ENCODE results near the gene DYNLL2.
A peak's percentile ranks its signal among the peaks of the same experiment; 100 is the strongest.
"Not testable (repeated sequence)": the region's sequence is repeated elsewhere in the genome, so short reads cannot be mapped to it uniquely, and the experiment has no call there.

DYNLL2 gene

DNA sequence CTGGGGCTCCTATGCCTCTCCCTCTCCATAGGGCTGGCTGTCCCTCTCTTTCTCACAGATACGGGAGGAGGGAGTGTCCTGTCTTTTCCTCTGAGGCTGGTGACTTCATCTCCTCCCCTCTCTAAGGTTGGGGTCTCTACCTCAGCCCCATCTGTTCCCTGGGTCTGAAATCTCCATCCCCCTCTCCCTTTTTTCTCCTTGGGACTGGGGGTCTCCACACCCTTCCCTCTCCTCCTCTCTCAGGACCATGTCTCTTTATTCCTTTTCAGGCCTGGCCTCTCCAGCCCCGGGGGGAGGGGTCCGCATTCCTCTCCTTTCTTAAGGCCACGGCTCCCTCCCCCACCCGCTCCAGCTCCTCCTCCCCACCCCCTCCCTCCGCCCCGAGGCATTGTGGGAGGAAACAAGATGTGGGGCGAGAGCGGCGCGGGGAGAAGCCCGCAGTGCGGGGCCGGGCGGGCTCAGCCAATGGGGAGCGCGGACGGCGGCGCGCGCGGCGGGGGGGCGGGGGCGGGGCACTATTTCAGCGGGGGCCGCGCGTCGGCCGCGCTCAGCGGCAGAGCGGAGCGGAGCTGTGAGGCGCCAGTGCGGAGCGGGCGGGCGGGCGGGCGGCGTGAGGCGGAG, at the start of gene DYNLL2:
Gene DYNLL2 (plus strand): TSS at position 550 of the 621 bp plus-strand sequence. CDS start 3,672 bp downstream, outside the sequence.
- Histone ChIP-seq H3K27me3 (ENCODE audit: insufficient read depth, insufficient read length) (no peaks in the 10 kb centered on the region), H3K36me3 (ENCODE audit: insufficient read depth, insufficient read length, low read length) (peaks cover 32% of the 10 kb centered on the region), H3K9me3 (ENCODE audit: insufficient read depth, low read length) (no peaks in the 10 kb centered on the region), H3K9ac (ENCODE audit: insufficient read length, low read depth) (peak within 1 kb of the TSS; percentile 93), H3K4me3 (ENCODE audit: insufficient read length, low read depth) (peak within 1 kb of the TSS; percentile 91), H3K4me1 (ENCODE audit: insufficient read depth, insufficient read length) (peaks cover 14% of the 10 kb centered on the region)
- peak; percentile 93 for DNase-seq (ENCODE audit: low read depth, low spot score)
- TF ChIP-seq SUZ12 (IDR thresholded peaks at IDR 0.05; ENCODE audit: extremely low read depth, insufficient read depth, insufficient read length): no peak
- no peak for TF ChIP-seq ZNF274 (IDR thresholded peaks at IDR 0.05; ENCODE audit: low read depth, low read length)
- no peak for TF ChIP-seq YY1 (IDR thresholded peaks at IDR 0.05; ENCODE audit: insufficient read depth, insufficient read length)

DNA sequence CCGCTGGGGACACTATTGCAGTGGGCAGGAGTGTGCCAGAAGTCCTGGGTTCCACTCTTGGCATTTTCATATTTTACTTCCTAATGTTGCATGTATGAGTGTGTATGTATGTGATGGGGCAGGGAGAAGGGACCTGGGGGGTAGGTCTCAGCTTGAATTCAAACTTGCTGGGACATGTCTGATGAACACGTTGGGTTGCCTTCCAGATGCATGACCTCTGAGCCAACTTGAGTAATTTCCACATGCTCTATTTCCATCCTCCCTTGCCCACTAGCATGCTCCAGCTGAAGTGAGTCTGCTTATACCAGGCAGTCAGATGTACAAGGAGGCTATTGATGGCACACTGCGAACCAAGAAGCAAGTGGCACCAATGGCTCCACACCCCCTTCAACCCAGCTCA, 43.2 kb upstream of the DYNLL2 start:
- no peak overlapping the region for H3K4me3 ChIP-seq (ENCODE audit: insufficient read length, low read depth)
- H3K9ac ChIP-seq (ENCODE audit: insufficient read length, low read depth): no peak overlapping the region
- peaks cover 3% of the 10 kb centered on the region for H3K27me3 ChIP-seq (ENCODE audit: insufficient read depth, insufficient read length)
- TF ChIP-seq ZNF274 (IDR thresholded peaks at IDR 0.05; ENCODE audit: low read depth, low read length) (no peak), SUZ12 (IDR thresholded peaks at IDR 0.05; ENCODE audit: extremely low read depth, insufficient read depth, insufficient read length) (no peak), YY1 (IDR thresholded peaks at IDR 0.05; ENCODE audit: insufficient read depth, insufficient read length) (no peak)
- DNase-seq (ENCODE audit: low read depth, low spot score): no peak
- peaks cover 3% of the 10 kb centered on the region for H3K4me1 ChIP-seq (ENCODE audit: insufficient read depth, insufficient read length)
- H3K36me3 ChIP-seq (ENCODE audit: insufficient read depth, insufficient read length, low read length): no peaks in the 10 kb centered on the region
- H3K9me3 ChIP-seq (ENCODE audit: insufficient read depth, low read length): no peaks in the 10 kb centered on the region

DNA sequence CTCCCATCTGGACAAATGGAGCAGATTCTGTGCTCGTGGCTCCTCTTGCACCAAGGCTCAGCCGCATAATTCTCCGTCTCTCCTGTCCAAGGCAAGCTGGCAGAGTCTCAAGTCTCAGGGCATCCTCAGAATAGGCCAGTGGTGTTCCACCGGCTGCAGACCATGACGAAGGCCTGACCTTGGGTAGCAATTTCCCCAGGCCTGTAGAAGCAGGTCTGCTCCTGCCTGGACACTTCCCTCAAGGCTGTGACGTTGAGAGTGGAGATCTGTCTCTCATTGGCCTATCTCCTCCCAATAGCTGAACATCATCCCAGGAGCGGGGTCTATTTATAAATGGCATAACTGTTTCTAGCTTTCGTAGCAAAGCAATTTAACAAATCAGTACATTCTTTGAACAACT, 42.8 kb upstream of the DYNLL2 start:
- TF ChIP-seq ZNF274 (IDR thresholded peaks at IDR 0.05; ENCODE audit: low read depth, low read length) (no peak), SUZ12 (IDR thresholded peaks at IDR 0.05; ENCODE audit: extremely low read depth, insufficient read depth, insufficient read length) (no peak), YY1 (IDR thresholded peaks at IDR 0.05; ENCODE audit: insufficient read depth, insufficient read length) (no peak)
- no peaks in the 10 kb centered on the region for H3K36me3 ChIP-seq (ENCODE audit: insufficient read depth, insufficient read length, low read length)
- H3K4me1 ChIP-seq (ENCODE audit: insufficient read depth, insufficient read length): peaks cover 3% of the 10 kb centered on the region
- no peak for DNase-seq (ENCODE audit: low read depth, low spot score)
- peaks cover 3% of the 10 kb centered on the region for H3K27me3 ChIP-seq (ENCODE audit: insufficient read depth, insufficient read length)
- no peaks in the 10 kb centered on the region for H3K9me3 ChIP-seq (ENCODE audit: insufficient read depth, low read length)
- no peak overlapping the region for H3K9ac ChIP-seq (ENCODE audit: insufficient read length, low read depth)
- no peak overlapping the region for H3K4me3 ChIP-seq (ENCODE audit: insufficient read length, low read depth)

GRCh38 chr17:58041161-58041560, 42.1 kb upstream of the DYNLL2 start:
- no peaks in the 10 kb centered on the region for H3K9me3 ChIP-seq (ENCODE audit: insufficient read depth, low read length)
- peaks cover 3% of the 10 kb centered on the region for H3K4me1 ChIP-seq (ENCODE audit: insufficient read depth, insufficient read length)
- no peak overlapping the region for H3K9ac ChIP-seq (ENCODE audit: insufficient read length, low read depth)
- H3K36me3 ChIP-seq (ENCODE audit: insufficient read depth, insufficient read length, low read length): no peaks in the 10 kb centered on the region
- no peak overlapping the region for H3K4me3 ChIP-seq (ENCODE audit: insufficient read length, low read depth)
- H3K27me3 ChIP-seq (ENCODE audit: insufficient read depth, insufficient read length): peaks cover 3% of the 10 kb centered on the region
- DNase-seq (ENCODE audit: low read depth, low spot score): no peak
- TF ChIP-seq ZNF274 (IDR thresholded peaks at IDR 0.05; ENCODE audit: low read depth, low read length) (no peak), YY1 (IDR thresholded peaks at IDR 0.05; ENCODE audit: insufficient read depth, insufficient read length) (no peak), SUZ12 (IDR thresholded peaks at IDR 0.05; ENCODE audit: extremely low read depth, insufficient read depth, insufficient read length) (no peak)

GRCh38 chr17:58043221-58044181, 39.7 kb upstream of the DYNLL2 start:
- H3K4me3 ChIP-seq (ENCODE audit: insufficient read length, low read depth): no peak overlapping the region
- DNase-seq (ENCODE audit: low read depth, low spot score): no peak
- peaks cover 3% of the 10 kb centered on the region for H3K27me3 ChIP-seq (ENCODE audit: insufficient read depth, insufficient read length)
- no peaks in the 10 kb centered on the region for H3K36me3 ChIP-seq (ENCODE audit: insufficient read depth, insufficient read length, low read length)
- H3K9me3 ChIP-seq (ENCODE audit: insufficient read depth, low read length): no peaks in the 10 kb centered on the region
- peaks cover 3% of the 10 kb centered on the region for H3K4me1 ChIP-seq (ENCODE audit: insufficient read depth, insufficient read length)
- no peak overlapping the region for H3K9ac ChIP-seq (ENCODE audit: insufficient read length, low read depth)
- no peak for TF ChIP-seq YY1 (IDR thresholded peaks at IDR 0.05; ENCODE audit: insufficient read depth, insufficient read length)

DNA sequence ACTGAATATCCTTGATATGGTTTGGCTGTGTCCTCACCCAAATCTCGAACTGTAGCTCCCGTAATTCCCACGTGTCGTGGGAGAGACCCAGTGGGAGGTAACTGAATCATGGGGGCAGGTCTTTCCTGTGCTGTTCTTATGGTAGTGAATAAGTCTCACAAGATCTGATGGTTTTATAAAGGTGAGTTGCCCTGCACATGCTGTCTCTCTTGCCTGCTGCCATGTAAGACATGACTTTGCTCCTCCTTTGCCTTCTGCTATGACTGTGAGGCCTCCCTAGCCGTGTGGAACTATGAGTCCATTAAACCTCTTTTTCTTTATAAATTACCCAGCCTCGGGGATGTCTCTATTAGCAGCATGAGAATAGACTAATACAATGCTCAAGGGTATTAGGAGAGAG, 39.0 kb upstream of the DYNLL2 start:
- not testable (repeated sequence) for H3K4me3 ChIP-seq (ENCODE audit: insufficient read length, low read depth); DNase-seq (ENCODE audit: low read depth, low spot score); H3K9me3 ChIP-seq (ENCODE audit: insufficient read depth, low read length); H3K4me1 ChIP-seq (ENCODE audit: insufficient read depth, insufficient read length); H3K36me3 ChIP-seq (ENCODE audit: insufficient read depth, insufficient read length, low read length); H3K9ac ChIP-seq (ENCODE audit: insufficient read length, low read depth); H3K27me3 ChIP-seq (ENCODE audit: insufficient read depth, insufficient read length)

DNA sequence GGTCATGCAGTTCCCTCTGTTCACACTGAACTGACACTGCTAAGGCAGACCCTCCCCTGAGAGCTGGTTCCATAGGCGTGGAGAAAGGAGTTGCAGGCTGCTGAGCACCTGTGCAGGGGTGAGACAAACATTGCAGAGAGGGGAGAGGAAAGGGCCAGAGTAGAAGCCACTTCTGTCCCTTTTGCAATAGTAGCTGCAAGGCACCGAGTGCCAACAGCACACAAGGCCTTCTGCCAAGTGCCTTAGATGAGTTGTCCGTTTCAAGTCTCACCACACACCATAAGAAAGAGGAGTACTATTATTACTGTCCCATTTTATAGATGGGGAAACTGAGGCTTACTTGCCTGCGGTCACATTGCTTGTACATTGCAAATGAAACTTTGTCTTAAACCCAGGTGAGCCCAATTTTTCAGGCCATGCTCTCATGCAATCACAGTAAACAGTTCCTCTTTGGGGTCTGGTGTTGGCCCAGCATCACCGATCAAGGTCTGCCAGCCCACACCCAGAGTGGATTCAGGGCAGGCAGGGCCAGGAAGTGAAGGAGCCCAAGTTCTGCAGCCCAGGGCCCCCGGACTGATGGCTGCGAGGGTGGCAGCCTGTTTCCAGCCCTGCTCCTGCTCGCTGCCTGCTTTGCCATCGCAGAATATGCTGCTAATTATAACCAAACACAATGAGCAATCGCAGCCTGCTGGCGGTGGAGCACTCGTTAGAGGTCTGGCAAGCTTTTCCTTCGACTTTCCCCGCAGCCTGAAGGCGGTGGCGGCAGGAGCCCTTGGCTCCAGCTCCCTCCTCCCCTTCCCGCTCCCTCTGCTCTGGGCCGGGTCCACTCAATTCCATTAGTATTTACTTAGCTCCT, 36.8 kb upstream of the DYNLL2 start:
- H3K9me3 ChIP-seq (ENCODE audit: insufficient read depth, low read length): no peaks in the 10 kb centered on the region
- H3K9ac ChIP-seq (ENCODE audit: insufficient read length, low read depth): peak overlapping the region; percentile 23
- DNase-seq (ENCODE audit: low read depth, low spot score): no peak
- H3K4me1 ChIP-seq (ENCODE audit: insufficient read depth, insufficient read length): no peaks in the 10 kb centered on the region
- no peak overlapping the region for H3K4me3 ChIP-seq (ENCODE audit: insufficient read length, low read depth)
- no peaks in the 10 kb centered on the region for H3K36me3 ChIP-seq (ENCODE audit: insufficient read depth, insufficient read length, low read length)
- H3K27me3 ChIP-seq (ENCODE audit: insufficient read depth, insufficient read length): no peaks in the 10 kb centered on the region
- no peak for TF ChIP-seq YY1 (IDR thresholded peaks at IDR 0.05; ENCODE audit: insufficient read depth, insufficient read length)
